SK-N-MC (cell line): ENCODE data around the gene NBEA.
"Not testable (repeated sequence)": the region's sequence is repeated elsewhere in the genome, so short reads cannot be mapped to it uniquely, and the experiment has no call there.

Experiments used
- DNase-seq: peaks from one replicate; pipeline ENCODE4 v3.0.0-alpha.2; 2011; ENCODE audit warnings: low read depth, low spot score
- H3K27ac ChIP-seq: fragments of 200-600 bp; sonication (generic); 2 replicates; pipeline ENCODE4 v1.5.1; 2016; ENCODE audit warnings: mixed run types
- H3K36me3 ChIP-seq: fragments of 200-600 bp; sonication (generic); 2 replicates; pipeline ENCODE4 v1.6.1; 2017; ENCODE audit warnings: antibody characterized with exemption, low read length, mixed read lengths; ENCODE audit not compliant: insufficient read depth
- H3K4me3 ChIP-seq: fragments of 200-600 bp; sonication (generic); 2 replicates; pipeline ENCODE4 v1.5.1; 2016
- H3K9ac ChIP-seq: fragments of 200-600 bp; sonication (generic); 2 replicates; pipeline ENCODE4 v1.8.0; 2017; ENCODE audit warnings: mixed run types, mixed read lengths; ENCODE audit not compliant: insufficient read length
- H3K9me3 ChIP-seq: fragments of 200-600 bp; sonication (generic); 2 replicates; pipeline ENCODE4 v1.6.1; 2017; ENCODE audit warnings: low read depth, mild to moderate bottlenecking, antibody characterized with exemption, low read length, moderate library complexity, mixed read lengths
- EZH2 ChIP-seq: fragments of 200-600 bp; sonication (generic); IDR thresholded peaks from one replicate; pipeline ENCODE4 v1.6.1; 2017; ENCODE audit warnings: antibody characterized with exemption
- FOXP2 ChIP-seq: optimal IDR thresholded peaks from 2 replicates; pipeline ENCODE3; 2011; ENCODE audit warnings: mild to moderate bottlenecking, moderate library complexity; ENCODE audit not compliant: insufficient read depth; ENCODE audit errors: extremely low read length, control extremely low read depth
- POLR2AphosphoS5 ChIP-seq: IDR thresholded peaks from 2 replicates; pipeline ENCODE4 v1.6.1; 2012; ENCODE audit warnings: mild to moderate bottlenecking, low read depth, low read length, borderline replicate concordance

The NBEA gene

DNA sequence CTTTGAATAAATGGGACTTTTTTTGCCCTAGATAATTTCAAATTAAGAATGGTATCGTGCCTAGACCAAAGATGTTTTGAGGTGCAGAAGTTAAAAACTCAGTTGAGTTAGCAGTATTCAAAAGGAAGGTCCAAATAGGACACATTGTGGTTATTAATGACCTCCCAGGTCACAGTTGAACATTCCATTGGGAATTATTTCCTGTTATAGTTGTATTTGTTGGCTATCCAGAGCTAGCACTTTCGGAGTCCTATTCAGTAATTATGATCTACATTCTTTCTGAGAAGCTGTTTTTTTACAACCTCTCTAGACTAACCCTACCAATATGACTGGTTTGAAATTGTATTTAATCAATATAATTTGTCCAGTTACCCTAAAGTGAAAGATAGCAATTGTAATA is 450.7 kb downstream of the NBEA start:
- H3K36me3 ChIP-seq: no peaks in the 10 kb centered on the region
- no peaks in the 10 kb centered on the region for H3K9me3 ChIP-seq
- H3K9ac ChIP-seq: no peak overlapping the region
- no peak overlapping the region for H3K27ac ChIP-seq
- no peak for DNase-seq
- TF ChIP-seq POLR2AphosphoS5: no peak
- no peak for TF ChIP-seq EZH2
- no peak for TF ChIP-seq FOXP2
- H3K4me3 ChIP-seq: no peak overlapping the region

DNA sequence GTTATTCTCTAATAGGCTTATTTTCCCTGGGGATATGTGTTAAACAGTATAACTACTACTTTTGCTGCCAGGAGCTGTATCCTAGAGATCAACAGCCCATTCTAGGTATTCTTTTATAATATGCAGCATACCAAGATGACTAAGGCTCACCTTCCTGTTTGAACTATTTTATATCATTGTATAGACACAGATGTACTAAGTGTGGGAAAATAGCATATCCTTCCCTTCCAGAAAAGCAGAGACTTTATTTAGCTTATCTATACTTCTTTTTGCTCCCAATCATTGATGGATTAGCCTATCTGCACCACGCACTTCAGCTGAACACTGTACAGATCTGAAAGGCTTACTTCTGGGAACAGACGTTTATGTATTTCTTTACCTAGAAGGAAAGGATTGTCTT is 451.8 kb downstream of the NBEA start:
- no peak overlapping the region for H3K9ac ChIP-seq
- H3K27ac ChIP-seq: no peak overlapping the region
- H3K9me3 ChIP-seq: no peaks in the 10 kb centered on the region
- H3K36me3 ChIP-seq: no peaks in the 10 kb centered on the region
- no peak overlapping the region for H3K4me3 ChIP-seq
- DNase-seq: no peak
- TF ChIP-seq EZH2: no peak
- no peak for TF ChIP-seq POLR2AphosphoS5
- TF ChIP-seq FOXP2: no peak

DNA sequence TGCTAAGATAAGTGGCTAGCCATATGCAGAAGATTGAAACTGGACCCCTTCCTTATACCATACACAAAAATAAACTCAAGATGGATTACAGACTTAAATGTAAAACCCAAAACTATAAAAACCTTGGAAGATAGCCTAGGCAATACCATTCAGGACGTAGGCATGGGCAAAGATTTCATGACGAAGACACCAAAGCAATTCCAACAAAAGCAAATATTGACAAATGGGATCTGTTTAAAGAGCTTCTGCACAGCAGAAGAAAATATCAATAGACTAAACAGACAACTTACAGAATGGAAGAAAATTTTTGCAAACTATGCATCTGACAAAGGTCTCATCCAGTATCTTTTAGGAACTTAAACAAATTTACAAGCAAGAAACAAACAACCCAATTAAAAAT is 466.2 kb downstream of the NBEA start:
- H3K36me3 ChIP-seq, H3K9ac ChIP-seq, H3K27ac ChIP-seq, H3K4me3 ChIP-seq, H3K9me3 ChIP-seq, DNase-seq: not testable (repeated sequence)

DNA sequence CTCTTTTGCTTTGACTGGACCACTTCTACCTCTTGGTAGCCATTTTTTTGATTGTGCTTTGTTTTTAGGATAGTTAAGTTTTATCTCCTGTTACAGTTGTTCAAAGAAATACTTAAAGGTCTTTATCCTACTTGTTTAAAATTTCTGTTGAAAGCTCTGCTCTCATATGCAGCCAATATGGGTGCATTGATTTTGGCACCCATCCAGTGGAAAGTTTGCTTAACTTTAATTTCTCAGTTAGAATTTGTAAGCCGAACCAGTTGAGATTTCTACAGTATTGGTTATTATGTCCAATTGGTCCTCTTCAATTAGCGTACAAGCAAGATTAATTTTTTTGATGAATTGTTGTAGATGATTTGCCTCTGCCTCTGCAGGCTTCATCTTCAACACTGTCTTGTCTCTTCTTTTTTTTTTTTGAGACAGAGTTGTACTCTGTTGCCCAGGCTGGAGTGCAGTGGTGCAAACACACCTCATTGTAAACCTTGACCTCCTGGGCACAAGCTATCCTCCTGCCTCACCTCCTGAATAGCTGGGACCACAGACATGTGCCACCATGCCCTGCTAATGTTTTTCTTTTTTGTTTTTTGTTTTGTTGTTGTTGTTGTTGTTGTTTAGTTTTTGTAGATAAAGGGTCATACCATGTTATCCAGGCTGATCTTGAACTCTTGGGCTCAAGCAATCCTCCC is 469.1 kb downstream of the NBEA start:
- no peak overlapping the region for H3K27ac ChIP-seq
- no peak for DNase-seq
- TF ChIP-seq POLR2AphosphoS5 (no peak), FOXP2 (no peak), EZH2 (no peak)
- no peak overlapping the region for H3K9ac ChIP-seq
- no peak overlapping the region for H3K4me3 ChIP-seq
- H3K9me3 ChIP-seq: no peaks in the 10 kb centered on the region
- H3K36me3 ChIP-seq: no peaks in the 10 kb centered on the region

- TF ChIP-seq FOXP2 (no peak), POLR2AphosphoS5 (no peak), EZH2 (no peak)
- peak; percentile 14 for DNase-seq
- Histone ChIP-seq H3K4me3 (no peak overlapping the region), H3K9ac (no peak overlapping the region), H3K36me3 (no peaks in the 10 kb centered on the region), H3K27ac (peak overlapping the region; percentile 17; the same call in 1 of the 2 replicates), H3K9me3 (no peaks in the 10 kb centered on the region)
Measured at GRCh38 chr13:35448465-35448864, 506.4 kb downstream of the NBEA start.

- no peaks in the 10 kb centered on the region for H3K9me3 ChIP-seq
- no peak overlapping the region for H3K4me3 ChIP-seq
- no peaks in the 10 kb centered on the region for H3K36me3 ChIP-seq
- DNase-seq: no peak
- H3K27ac ChIP-seq: no peak overlapping the region
- H3K9ac ChIP-seq: no peak overlapping the region
- no peak for TF ChIP-seq EZH2
- no peak for TF ChIP-seq POLR2AphosphoS5
- TF ChIP-seq FOXP2: no peak
Measured at GRCh38 chr13:35449821-35450220, 507.8 kb downstream of the NBEA start.

- H3K36me3 ChIP-seq: no peaks in the 10 kb centered on the region
- no peak for TF ChIP-seq FOXP2
- TF ChIP-seq EZH2: no peak
- TF ChIP-seq POLR2AphosphoS5: no peak
- no peak overlapping the region for H3K4me3 ChIP-seq
- H3K9ac ChIP-seq: no peak overlapping the region
- no peak overlapping the region for H3K27ac ChIP-seq
- H3K9me3 ChIP-seq: no peaks in the 10 kb centered on the region
- no peak for DNase-seq
Measured at GRCh38 chr13:35455022-35455421, 513.0 kb downstream of the NBEA start.

- Histone ChIP-seq H3K36me3 (no peaks in the 10 kb centered on the region), H3K27ac (no peak overlapping the region), H3K9ac (no peak overlapping the region), H3K9me3 (no peaks in the 10 kb centered on the region), H3K4me3 (no peak overlapping the region)
- TF ChIP-seq FOXP2: no peak
- no peak for TF ChIP-seq EZH2
- no peak for TF ChIP-seq POLR2AphosphoS5
- no peak for DNase-seq
Measured at GRCh38 chr13:35457258-35457657, 515.2 kb downstream of the NBEA start.

DNA sequence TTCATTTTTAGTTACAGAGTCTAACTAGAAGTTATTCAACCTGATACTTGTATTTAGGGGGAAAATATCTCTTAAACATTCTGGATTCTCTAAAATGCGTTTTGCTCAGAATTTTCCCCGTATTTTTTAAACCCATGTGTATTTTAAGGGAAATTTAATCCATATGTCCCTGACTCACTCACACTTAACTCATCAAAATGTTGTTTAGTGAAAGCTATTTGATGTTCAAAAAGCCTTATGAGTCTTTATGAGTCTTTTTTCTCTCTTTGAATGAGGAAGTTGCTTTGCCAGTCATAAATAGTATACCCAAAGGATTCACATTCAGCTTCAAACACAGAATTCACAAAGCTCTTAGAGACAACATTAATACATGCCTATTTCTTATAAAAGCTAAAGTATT is 518.0 kb downstream of the NBEA start:
- no peaks in the 10 kb centered on the region for H3K9me3 ChIP-seq
- H3K36me3 ChIP-seq: no peaks in the 10 kb centered on the region
- no peak overlapping the region for H3K27ac ChIP-seq
- H3K9ac ChIP-seq: no peak overlapping the region
- DNase-seq: no peak
- TF ChIP-seq EZH2 (no peak), FOXP2 (no peak), POLR2AphosphoS5 (no peak)
- no peak overlapping the region for H3K4me3 ChIP-seq
